Measurements from ENCODE around the gene FBXO10.

Gene FBXO10

GRCh38 chr9:37563806-37564513 is 12.2 kb downstream of the FBXO10 start:
- no peak overlapping the region for H2AFZ ChIP-seq
- H3K9ac ChIP-seq, result no peak overlapping the region
- H3K9me3 ChIP-seq (ENCODE audit: control insufficient read depth, low read length), result no peaks in the 10 kb centered on the region
- H3K4me2 ChIP-seq (ENCODE audit: low read length), result no peak overlapping the region
- peaks cover 3% of the 10 kb centered on the region for H3K79me2 ChIP-seq
- H3K36me3 ChIP-seq (ENCODE audit: control insufficient read depth, insufficient read depth, low read length), result no peaks in the 10 kb centered on the region
- no peaks in the 10 kb centered on the region for H3K27me3 ChIP-seq (ENCODE audit: control insufficient read depth, insufficient read depth, low read length)
- no peak overlapping the region for H3K27ac ChIP-seq
- H3K4me1 ChIP-seq, result no peaks in the 10 kb centered on the region
- no peak for TF ChIP-seq CTCF (IDR thresholded peaks at IDR 0.05)
- no peak overlapping the region for H3K4me3 ChIP-seq (ENCODE audit: low read depth, low read length)

GRCh38 chr9:37562826-37563225 is 13.4 kb downstream of the FBXO10 start:
- Histone ChIP-seq H3K36me3 (ENCODE audit: control insufficient read depth, insufficient read depth, low read length) (no peaks in the 10 kb centered on the region), H3K9me3 (ENCODE audit: control insufficient read depth, low read length) (no peaks in the 10 kb centered on the region), H2AFZ (no peak overlapping the region), H3K4me3 (ENCODE audit: low read depth, low read length) (no peak overlapping the region), H3K4me2 (ENCODE audit: low read length) (no peak overlapping the region), H3K4me1 (no peaks in the 10 kb centered on the region), H3K27me3 (ENCODE audit: control insufficient read depth, insufficient read depth, low read length) (no peaks in the 10 kb centered on the region), H3K27ac (no peak overlapping the region), H3K9ac (no peak overlapping the region), H3K79me2 (no peaks in the 10 kb centered on the region)
- no peak for TF ChIP-seq CTCF (IDR thresholded peaks at IDR 0.05)

GRCh38 chr9:37561682-37562081 is 14.5 kb downstream of the FBXO10 start:
- no peak overlapping the region for H3K9ac ChIP-seq
- no peak overlapping the region for H2AFZ ChIP-seq
- no peak for TF ChIP-seq CTCF (IDR thresholded peaks at IDR 0.05)
- no peaks in the 10 kb centered on the region for H3K4me1 ChIP-seq
- H3K79me2 ChIP-seq, result no peaks in the 10 kb centered on the region
- no peak overlapping the region for H3K4me2 ChIP-seq (ENCODE audit: low read length)
- no peaks in the 10 kb centered on the region for H3K36me3 ChIP-seq (ENCODE audit: control insufficient read depth, insufficient read depth, low read length)
- H3K27ac ChIP-seq, result no peak overlapping the region
- H3K9me3 ChIP-seq (ENCODE audit: control insufficient read depth, low read length), result no peaks in the 10 kb centered on the region
- H3K27me3 ChIP-seq (ENCODE audit: control insufficient read depth, insufficient read depth, low read length), result no peaks in the 10 kb centered on the region
- no peak overlapping the region for H3K4me3 ChIP-seq (ENCODE audit: low read depth, low read length)

- Histone ChIP-seq H3K27me3 (ENCODE audit: control insufficient read depth, insufficient read depth, low read length) (no peaks in the 10 kb centered on the region), H3K79me2 (no peaks in the 10 kb centered on the region), H2AFZ (no peak overlapping the region), H3K4me1 (no peaks in the 10 kb centered on the region), H3K9ac (no peak overlapping the region), H3K36me3 (ENCODE audit: control insufficient read depth, insufficient read depth, low read length) (no peaks in the 10 kb centered on the region), H3K9me3 (ENCODE audit: control insufficient read depth, low read length) (no peaks in the 10 kb centered on the region), H3K27ac (no peak overlapping the region), H3K4me2 (ENCODE audit: low read length) (no peak overlapping the region), H3K4me3 (ENCODE audit: low read depth, low read length) (no peak overlapping the region)
- no peak for TF ChIP-seq CTCF (IDR thresholded peaks at IDR 0.05)
These were observed 16.2 kb downstream of the FBXO10 start for GRCh38 chr9:37559855-37560592.
